CD4-positive, alpha-beta T cell treated with Interleukin-1 beta for 1 hour (primary cell): Measurements from ENCODE around the gene CSTF2.
"Not testable (repeated sequence)": the region's sequence is repeated elsewhere in the genome, so short reads cannot be mapped to it uniquely, and the experiment has no call there.

ENCODE experiments used
- DNase-seq, 2 donors: peaks; one replicate each; pipeline ENCODE4 v3.0.0-alpha.2; 2020 to 2022

The CSTF2 gene, protein sequence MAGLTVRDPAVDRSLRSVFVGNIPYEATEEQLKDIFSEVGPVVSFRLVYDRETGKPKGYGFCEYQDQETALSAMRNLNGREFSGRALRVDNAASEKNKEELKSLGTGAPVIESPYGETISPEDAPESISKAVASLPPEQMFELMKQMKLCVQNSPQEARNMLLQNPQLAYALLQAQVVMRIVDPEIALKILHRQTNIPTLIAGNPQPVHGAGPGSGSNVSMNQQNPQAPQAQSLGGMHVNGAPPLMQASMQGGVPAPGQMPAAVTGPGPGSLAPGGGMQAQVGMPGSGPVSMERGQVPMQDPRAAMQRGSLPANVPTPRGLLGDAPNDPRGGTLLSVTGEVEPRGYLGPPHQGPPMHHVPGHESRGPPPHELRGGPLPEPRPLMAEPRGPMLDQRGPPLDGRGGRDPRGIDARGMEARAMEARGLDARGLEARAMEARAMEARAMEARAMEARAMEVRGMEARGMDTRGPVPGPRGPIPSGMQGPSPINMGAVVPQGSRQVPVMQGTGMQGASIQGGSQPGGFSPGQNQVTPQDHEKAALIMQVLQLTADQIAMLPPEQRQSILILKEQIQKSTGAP

DNA sequence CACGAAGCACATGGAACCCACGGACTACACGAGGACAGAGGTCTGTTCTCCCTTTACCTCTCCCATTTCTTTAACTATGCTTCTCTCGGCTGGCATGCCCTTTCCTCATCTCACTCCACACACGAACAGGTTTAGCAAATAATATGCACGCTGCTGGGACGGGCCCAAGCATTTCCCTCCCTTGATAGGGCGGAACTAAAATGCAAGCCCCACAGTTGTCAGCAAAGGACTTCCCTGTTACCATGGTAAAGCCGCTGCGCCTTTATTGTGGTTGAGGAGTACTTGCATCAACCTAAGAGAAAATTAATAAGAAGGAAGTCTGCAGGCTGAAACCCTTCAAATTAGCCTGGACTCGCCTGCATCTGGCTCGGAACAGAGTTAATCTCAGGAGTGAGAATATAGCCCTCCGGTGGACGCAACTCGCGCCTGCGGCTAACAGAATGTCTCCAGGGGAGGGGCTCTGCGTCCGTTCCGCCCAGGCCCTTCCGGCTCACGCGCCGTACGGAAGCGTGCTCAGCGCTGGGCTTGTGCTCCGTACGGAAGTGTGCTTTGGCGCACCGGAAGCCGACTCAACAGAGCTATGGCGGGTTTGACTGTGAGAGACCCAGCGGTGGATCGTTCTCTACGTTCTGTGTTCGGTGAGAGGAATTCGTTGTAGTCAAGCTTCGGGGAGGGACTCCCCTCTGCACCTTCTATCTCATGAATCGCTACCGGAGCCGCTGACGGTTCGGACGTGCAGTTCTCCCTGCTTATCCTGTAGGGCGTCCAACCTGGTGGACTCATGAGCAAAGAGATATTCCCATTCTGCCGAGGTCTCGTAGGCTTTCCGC, at the start of gene CSTF2:
Gene CSTF2, plus strand, starts transcription at position 555 of the 830 bp plus-strand sequence. Its CDS starts 26 bp downstream, at position 581.
- DNase-seq: peak; percentile 78 to 79

DNA sequence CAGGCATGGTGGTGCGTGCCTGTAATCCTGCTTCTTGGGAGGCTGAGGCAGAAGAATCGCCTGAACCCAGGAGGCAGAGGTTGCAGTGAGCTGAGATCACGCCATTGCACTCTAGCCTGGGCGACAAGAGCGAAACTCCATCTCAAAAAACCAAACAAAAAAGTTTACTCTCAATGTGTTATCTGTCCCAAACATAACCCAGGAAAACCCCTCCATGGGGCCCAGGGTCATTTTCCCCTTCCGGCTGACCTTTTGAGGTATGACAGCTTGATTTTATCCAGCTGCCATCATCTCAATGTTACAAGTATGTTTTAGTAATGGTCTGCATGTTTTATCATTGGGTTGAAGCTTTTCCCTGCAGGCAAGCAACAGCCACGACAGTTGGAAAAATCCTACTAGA, 23.8 kb upstream of the CSTF2 start:
- not testable (repeated sequence) for DNase-seq

DNA sequence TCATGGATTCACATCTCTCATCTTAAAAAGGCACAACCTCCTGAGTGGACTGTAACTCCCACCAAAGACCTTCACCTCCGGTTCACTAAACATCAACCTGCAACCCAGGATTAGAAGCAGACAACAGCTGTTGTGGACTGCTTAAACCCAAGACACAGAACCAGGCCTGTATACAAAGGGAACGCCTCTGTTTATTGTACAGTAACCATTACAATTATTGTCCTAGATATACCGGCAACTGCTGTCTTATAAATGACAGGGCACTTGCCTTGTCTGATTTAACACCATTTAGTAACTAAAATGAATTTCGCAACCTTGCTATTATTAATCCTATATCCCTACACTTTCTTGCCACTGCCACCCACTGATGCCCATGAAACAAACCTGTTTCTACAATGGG, 22.8 kb upstream of the CSTF2 start:
- no peak for DNase-seq

DNA sequence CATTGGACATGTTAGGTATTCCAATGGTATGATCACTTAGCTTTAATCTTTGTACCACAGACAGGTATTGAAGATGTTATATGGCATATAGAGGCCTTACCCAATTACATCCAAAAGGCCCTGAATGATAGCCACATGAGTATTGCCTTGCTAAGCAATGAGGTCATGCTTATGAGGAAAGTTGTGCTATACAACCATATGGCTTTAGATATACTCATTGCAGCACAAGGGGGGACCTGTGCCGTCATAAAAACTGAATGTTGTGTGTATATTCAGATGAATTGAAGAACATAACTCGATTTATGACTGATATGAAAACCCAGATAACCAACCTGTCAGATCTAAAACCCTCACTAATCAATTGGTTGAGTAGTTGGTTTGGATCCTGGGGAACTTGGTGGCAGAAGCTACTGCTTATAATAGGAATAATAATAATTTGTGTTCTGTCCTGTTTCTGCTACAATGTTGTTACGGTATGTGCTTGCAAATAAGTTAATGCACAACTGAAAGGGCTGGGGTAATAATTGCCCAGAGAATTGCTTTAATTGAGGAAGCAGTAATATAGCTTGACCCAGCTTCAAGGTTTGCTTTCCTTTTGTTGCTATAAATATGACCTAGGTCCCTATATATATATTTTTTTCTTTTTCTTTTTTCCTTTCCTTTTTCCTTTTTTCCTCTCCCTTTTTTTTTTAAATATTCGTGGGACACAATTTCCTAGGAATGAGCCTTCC, 21.5 kb upstream of the CSTF2 start:
- DNase-seq: no peak

DNA sequence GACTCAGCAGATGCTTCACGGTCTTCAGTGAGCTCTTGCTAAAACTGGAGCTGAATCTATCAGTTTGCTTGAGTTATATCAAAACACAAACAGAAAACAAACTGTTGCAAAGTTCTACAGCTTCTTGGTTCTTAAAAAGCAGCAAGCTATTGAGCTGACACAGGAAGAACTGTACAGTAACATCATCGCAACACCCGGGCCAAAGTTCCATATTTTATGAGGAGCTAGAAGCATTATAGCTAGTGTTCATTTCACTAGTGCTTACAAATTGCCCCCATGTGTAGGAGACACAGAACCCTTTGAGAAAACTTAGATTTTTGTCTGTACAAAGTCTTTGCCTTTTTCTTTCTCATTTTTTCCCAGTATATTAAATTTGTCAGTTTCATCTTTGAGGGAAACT, 17.3 kb upstream of the CSTF2 start:
- DNase-seq: no peak

DNA sequence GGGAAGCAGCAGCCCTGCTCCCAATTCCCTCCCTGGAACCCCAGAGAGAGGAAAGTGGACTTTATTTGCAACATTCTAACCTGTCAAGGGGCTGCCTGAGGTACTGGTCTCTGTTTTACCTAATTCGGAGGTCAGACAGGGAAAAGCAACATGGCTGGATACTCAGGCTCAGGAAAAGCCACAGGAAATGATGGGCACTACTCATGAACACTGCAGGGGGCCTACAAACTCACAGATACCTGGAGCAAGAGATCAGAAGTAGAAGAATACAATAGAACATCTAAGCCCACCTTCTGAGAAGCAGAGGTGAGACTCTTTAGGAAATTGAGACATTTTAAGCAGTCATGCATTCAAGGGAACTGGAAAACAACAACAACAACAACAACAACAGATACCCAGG, 15.4 kb upstream of the CSTF2 start:
- DNase-seq: no peak

DNA sequence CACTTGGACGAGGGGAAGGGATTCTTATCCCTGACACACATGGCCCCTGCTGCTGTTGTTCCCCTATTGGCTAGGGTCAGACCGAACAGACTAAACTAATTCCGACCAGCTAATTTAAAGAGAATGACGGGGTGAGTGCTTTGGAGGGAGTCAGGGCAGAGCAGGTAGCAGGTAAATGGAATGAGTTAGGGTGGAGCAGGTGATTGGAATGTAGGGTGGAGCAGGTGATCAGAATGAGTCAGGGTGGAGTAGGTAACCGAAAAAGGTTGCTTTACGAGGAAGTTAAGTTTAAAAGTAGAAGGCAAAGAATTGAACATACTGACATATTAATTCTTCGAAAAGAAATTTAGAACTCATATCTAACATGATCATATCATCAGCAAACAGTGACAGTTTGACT, 11.9 kb upstream of the CSTF2 start:
- DNase-seq: not testable (repeated sequence)

DNA sequence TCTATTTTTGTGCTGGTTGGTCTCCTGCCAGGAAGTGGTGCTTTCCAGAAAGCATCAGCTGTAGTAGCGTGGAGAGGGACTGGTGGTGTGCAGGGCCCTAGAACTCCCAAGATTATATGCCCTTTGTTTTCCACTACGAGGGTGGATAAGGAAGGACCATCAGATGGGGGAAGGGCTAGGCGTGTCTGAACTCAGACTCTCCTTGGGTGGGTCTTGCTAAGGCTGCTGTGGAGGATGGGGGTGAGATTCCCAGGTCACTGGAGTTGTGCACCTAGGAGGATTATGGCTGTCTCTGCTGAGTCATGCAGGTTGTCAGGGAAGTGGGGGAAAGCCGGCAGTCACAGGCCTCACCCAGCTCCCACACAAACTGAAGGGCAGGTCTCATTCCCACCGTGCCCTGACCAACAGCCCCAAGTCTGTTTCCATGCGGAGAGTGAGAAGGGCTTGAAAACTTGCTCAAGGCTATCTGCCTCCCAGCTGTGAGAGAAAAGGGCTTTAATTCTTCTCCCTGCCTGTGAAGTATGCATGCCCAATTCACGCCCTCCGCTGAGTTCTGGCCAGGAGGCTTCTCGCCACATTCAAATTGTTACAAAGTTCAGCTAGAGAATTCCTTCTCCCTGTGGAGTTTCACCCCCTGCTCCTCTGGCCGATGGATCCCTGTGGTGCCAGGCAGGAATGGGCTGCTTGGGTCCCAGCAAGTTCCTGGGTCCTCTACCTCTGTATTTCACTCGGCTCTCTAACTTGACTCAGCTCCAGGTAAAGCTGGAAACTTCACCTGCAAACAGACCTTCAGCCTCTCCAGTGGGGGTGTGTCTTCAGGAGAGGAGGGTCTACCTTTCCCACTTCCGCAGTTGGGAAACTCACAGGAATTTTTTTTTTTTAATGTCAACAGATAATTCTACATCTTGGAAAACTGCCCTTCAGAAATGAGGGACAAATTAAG, 7.7 kb upstream of the CSTF2 start:
- DNase-seq: no peak

DNA sequence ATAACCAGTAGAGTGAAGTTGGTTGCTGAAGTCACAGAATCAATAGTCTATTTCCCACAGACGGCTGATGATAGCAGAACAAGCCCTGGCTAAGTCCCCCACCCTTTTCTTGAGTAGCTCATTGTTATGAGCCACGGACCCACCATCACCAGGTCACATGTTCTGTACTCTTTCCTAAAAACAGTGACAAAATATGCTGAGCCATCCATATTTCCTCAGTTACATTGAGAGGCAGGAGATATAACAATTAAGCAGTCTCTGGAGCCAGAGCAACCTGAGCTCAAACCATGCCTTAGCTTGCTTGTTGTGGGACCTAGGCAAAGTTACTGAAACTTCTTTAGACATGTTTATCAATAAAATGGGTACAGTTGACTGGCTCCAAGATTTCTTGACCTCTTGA, 2.9 kb upstream of the CSTF2 start:
- no peak for DNase-seq

DNA sequence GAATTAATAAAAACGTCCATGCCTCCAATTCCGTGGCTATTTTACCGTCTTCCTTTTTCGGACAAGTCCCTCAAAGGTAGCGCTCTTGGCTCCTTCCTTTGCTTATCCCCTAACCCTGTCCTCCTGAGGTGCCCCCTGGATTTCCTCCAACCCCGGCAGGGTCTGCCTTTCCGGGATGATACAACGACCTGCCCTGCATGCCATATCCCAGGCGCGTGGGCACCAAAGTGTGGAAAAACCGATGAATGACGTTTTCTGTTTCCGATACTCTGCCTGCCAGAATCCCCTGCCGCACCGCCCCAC, 706 bp upstream of the CSTF2 start:
- DNase-seq: no peak

DNA sequence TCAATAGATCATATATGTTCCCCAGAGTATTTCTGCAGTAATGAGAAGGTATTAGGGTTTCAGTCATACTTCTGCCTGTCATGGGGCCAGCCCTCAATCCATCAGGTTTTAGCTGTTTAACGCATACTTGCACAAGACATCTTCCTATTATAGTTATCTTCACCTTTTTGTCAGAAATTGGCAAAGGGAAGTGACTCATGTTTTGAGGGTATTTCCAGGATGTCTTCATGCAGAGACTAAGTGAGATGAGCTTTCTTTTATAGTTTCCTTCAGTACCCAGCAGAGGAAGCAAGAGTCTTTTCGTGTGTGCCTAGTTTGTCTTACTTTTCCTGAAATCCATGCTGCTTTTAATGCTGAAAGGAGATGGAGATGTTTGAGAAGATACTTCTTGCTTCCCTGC, 9.5 kb downstream of the CSTF2 start:
- peak; percentile 1 to 53 for DNase-seq

DNA sequence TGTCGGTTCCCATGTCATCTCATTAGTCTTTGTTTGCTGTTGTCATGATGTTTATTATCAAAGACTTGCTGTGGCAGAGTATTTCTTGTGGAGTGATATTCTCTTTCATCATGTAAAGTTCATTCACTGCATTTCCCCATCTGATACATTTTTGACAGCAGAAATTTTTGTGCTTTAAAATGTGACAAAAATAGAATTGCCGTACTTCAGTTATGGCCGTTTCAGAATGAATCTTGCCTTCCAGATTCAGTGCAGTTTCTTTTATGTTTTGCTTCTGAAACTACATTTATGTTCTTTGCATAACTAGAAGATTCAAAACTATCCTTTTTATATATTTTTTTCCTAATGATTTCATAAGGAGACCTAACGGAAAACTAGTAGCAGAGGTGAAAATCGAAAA, 10.0 kb downstream of the CSTF2 start:
- no peak for DNase-seq

DNA sequence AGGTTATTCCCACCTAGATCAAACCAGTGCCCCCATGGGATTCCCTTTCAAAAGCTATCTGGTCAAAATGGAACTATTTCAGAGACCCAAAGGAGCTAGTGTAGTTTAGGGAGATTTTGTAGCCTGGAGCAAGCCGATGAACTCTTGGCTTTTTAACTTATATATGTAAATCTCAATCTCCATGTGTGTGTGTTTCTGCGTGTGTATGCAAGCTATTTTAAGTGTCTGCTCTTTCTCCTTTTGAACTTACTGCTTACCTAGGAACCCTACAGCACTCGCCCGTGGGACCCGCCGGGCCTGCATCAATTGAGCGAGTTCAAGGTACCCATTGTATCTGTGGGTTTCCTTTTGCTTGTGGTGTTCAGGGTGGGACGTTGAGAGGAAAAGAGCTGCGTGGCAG, 10.4 kb downstream of the CSTF2 start:
- DNase-seq: peak in 1 of 2 donors; percentile 11

DNA sequence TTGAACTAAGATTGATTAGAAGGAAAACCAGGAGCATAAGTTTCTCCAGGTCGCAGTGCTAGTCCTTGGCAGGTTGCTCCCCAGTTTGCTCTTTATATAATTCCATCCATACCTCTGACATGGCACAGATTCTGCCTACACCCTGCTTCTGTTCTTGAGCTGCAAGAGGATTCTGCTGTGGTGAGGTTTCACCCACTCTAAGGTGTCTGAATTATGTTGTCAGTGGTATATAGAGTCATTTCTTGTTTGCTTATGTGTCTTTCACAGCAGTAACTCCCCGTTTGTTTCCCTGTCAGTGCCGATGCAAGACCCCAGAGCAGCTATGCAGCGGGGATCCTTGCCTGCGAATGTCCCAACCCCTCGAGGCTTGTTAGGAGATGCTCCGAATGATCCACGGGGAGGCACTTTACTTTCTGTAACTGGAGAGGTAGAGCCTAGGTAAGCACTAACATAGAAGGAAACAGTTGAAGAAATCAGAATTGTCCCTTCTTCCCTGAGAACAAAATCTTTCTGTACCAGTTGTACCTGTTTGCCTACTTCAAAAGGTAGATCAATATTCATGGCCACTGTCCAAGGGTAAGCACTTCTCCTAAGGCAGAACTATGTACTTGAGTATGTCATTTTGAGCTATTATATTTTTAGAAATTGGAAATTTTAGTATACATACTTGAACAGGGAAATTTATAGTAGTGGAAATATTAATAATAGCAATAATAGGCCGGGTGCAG, 11.2 kb downstream of the CSTF2 start:
- DNase-seq: no peak

DNA sequence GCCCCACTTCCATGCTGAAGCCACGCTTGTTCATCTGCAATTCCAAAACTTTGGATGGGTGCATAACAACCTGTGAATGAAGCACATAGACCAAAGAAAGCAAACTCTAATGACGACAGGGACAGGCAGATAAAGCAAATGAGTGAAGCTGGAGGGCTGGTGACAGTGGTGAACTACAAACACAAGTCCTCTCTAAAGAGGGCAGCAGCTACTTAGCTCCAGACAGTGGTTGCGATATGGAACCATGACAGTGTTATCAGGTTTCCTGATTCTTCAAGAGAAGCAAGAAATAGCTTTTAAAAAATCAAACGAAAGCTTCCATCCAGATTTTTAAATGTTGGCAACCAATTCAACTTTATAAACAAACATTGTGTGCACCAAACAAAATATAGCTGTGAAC, 30.1 kb downstream of the CSTF2 start:
- DNase-seq: no peak

DNA sequence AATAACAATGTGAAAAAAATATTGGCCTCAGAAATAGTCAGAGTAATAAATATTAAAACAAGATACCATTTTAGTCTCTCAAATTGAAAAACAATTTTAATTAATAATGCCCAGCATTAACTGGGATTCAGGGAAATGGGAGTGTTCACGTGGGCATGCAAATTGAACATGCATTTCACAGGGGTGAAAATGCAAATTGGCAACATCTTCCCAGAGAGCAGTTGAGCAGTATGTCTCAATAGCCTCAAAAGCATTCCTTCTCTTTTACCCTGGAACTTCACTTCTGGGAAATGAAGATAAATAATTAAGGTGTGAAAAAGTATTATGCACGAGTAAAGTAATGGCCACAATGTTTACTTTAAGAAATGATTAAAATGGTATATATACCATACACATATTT, 32.6 kb downstream of the CSTF2 start:
- DNase-seq: no peak

DNA sequence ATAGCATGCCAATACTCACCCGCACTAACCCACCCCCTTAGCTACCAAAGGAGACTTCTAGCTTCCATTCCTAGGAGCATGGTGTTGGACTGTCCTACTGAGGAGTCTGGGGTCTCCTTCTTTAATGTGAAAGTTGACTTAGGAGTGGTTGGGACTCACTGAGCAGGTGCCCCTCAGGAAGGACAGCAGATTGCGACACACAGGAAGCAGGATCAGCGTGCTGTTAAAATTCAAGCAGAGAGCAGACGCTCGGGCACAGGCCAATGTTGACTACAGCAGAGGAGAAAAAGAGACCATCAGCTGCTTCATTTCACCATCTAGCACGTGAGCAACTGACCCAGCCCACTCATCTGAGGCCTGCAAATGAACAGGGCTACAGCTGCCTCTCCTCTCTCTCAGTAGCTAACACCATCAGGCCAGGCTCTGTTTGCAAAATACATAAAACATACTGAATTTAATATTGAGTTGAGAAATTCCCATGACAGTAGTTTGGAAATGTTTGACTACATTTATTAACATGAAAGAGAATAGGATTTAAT, 43.2 kb downstream of the CSTF2 start:
- no peak for DNase-seq

DNA sequence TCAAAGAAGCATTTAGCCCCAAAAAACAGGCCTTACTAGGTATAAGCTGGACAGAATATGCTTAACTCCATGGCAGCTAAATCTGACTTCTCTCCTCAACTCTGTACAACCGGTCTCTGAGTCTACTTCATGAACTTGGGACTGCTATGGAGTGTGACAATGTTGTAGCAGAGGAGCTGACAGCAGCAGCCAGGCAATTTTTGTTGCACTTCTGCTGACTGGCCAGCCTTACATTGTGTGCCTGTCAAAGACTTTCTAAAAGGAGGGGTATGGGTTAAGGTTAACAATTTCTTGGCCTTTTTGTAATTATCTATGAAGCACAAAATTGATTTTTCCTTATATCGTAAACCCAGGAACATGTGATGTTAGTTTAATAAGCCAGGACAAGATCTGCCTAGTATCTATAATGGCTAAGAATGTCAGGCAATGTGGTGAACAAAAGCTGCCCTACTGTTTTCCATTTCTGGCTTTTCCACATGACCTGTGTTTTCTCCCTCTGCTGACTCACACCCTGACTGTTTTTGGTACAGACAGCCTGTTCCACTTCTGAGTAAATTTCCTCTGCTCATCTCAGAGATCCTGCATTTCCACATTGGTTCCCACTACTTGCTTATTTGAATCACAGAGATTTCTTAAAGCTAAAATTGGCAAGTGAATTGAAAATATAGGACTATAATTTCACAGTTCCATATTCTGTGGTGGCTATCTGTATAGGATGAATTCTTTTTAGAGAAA, 44.6 kb downstream of the CSTF2 start:
- no peak for DNase-seq

DNA sequence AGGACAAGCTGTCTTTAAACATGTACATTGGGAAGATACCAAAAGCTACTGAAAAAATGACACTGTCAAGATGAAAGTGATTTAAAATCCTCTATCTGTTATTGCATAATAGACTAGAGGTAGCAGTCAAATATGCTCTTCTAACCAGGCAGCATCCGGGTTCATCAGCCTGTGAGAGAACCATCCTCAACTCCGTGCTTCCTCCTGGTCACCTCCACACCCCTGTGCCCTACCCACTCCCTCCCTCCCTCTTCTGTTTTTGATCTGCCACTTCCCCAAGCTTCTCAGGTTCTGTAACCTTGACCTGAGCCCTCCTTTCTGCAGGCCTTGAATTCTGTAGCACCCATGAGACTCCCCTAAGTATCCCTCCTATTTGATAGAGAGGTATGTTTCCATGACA, 48.1 kb downstream of the CSTF2 start:
- DNase-seq: no peak

DNA sequence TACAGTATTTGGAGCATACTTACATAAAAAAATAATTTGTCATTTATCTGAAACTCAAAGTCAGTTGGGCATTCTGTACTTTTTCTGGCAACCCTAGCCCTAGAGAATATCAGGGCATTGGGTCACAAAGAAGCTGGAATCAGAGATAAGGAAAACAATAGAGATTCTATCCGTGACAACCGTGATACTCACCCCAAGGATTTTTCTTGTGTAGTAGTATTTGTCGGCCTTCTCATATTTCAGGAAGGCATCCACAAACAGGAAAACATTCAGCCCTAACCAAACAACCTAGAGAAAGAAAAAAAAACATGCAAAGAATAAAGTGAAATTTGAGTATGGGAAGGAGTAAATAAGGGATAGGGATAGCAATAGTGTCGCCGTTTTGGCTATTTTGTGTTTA, 50.3 kb downstream of the CSTF2 start:
- DNase-seq: no peak
